Activated CD4-positive, alpha-beta memory T cell treated with anti-CD3 and anti-CD28 coated beads for 36 hours (primary cell): ENCODE data around the gene SLC7A7. TPM values are rescaled to one million over a fixed set of nuclear protein-coding genes. Genes with fewer than 3 reads are reported as not detected.
A peak's percentile ranks its signal among the peaks of the same experiment; 100 is the strongest.

ENCODE experiments used
- CTCF ChIA-PET: fragments of 350-600 bp; sonication (Branson Sonifier 250); formaldehyde crosslinking; loops from one replicate; lab custom pipeline; 2021; ENCODE audit warnings: antibody characterized with exemption, inconsistent platforms; lab: Charles Lee
- POLR2A ChIA-PET: fragments of 350-600 bp; sonication (Branson Sonifier 250); formaldehyde crosslinking; loops from one replicate; lab custom pipeline; 2021; ENCODE audit warnings: antibody characterized with exemption; lab: Charles Lee
- DNase-seq: peaks from one replicate; pipeline ENCODE4 v3.0.0-alpha.2; 2020
- H3K27ac Mint-ChIP-seq: one replicate; pipeline ENCODE4 v1.8.0; 2021; ENCODE audit warnings: mixed read lengths
- H3K27me3 Mint-ChIP-seq: one replicate; pipeline ENCODE4 v1.8.0; 2021; ENCODE audit warnings: mixed read lengths
- H3K36me3 Mint-ChIP-seq: one replicate; pipeline ENCODE4 v1.8.0; 2021; ENCODE audit warnings: mixed read lengths
- H3K4me1 Mint-ChIP-seq: one replicate; pipeline ENCODE4 v1.8.0; 2021; ENCODE audit warnings: low read depth, mixed read lengths
- H3K4me3 Mint-ChIP-seq: one replicate; pipeline ENCODE4 v1.8.0; 2021; ENCODE audit warnings: mild to moderate bottlenecking, mixed read lengths
- H3K9me3 Mint-ChIP-seq: one replicate; pipeline ENCODE4 v1.8.0; 2021; ENCODE audit warnings: mixed read lengths
- intact Hi-C: fragments of 100-400 bp; cut with micrococcal nuclease; formaldehyde crosslinking; loops from one replicate; pipeline ENCODE4 v1.15.1; 2023
- total RNA-seq, 2 experiments: library from RNA; stranded (reverse); gene quantifications; one replicate each; pipeline ENCODE4 v1.2.3, GENCODE V29; 2021

The SLC7A7 gene
- total RNA-seq, 2 experiments from 2014 or later, result 0.10 to 0.34 TPM

GRCh38 chr14:22842211-22843122 lies 27.2 kb upstream of the SLC7A7 start:
- POLR2A ChIA-PET, result no interaction called here
- H3K27me3 Mint-ChIP-seq, result peaks cover 14% of the 10 kb centered on the region
- no peaks in the 10 kb centered on the region for H3K9me3 Mint-ChIP-seq
- no peak overlapping the region for H3K27ac Mint-ChIP-seq
- no peak overlapping the region for H3K4me3 Mint-ChIP-seq
- H3K4me1 Mint-ChIP-seq, result peaks cover 3% of the 10 kb centered on the region
- no peak for DNase-seq
- intact Hi-C loops, result no loop called here
- no peaks in the 10 kb centered on the region for H3K36me3 Mint-ChIP-seq
- CTCF ChIA-PET, result interaction anchor here (0.9 to 1.7 kb wide), 5 partner anchors 8 to 216 kb away, joined by 3 to 5 read pairs (median 4); no protein-coding TSS in a partner anchor

- peaks cover 18% of the 10 kb centered on the region for H3K27me3 Mint-ChIP-seq
These were observed 26.5 kb upstream of the SLC7A7 start for GRCh38 chr14:22841769-22842168.

GRCh38 chr14:22841311-22841710 lies 26.1 kb upstream of the SLC7A7 start:
- Mint-ChIP-seq H3K4me1 (peaks cover 8% of the 10 kb centered on the region), H3K9me3 (no peaks in the 10 kb centered on the region), H3K27ac (no peak overlapping the region), H3K4me3 (no peak overlapping the region), H3K27me3 (peaks cover 18% of the 10 kb centered on the region), H3K36me3 (peaks cover 2% of the 10 kb centered on the region)
- no peak for DNase-seq
- CTCF ChIA-PET, result interaction anchor here (0.8 to 2.1 kb wide), 6 partner anchors 11 to 61 kb away, joined by 3 to 6 read pairs (median 3); partner anchors contain the start of gene MRPL52
- POLR2A ChIA-PET, result no interaction called here
- intact Hi-C loops, result no loop called here

More at GRCh38 chr14:22841769-22842168, 26.5 kb upstream of the SLC7A7 start:
- ChIA-PET CTCF (interaction anchor here (0.8 to 2.1 kb wide), 5 partner anchors 11 to 61 kb away, joined by 3 to 6 read pairs (median 3); partner anchors contain the start of gene MRPL52), POLR2A (no interaction called here)
- DNase-seq, result no peak
- Mint-ChIP-seq H3K4me1 (peaks cover 7% of the 10 kb centered on the region), H3K36me3 (peaks cover 2% of the 10 kb centered on the region), H3K27ac (no peak overlapping the region), H3K9me3 (no peaks in the 10 kb centered on the region), H3K4me3 (no peak overlapping the region)
- intact Hi-C loops, result no loop called here

DNA sequence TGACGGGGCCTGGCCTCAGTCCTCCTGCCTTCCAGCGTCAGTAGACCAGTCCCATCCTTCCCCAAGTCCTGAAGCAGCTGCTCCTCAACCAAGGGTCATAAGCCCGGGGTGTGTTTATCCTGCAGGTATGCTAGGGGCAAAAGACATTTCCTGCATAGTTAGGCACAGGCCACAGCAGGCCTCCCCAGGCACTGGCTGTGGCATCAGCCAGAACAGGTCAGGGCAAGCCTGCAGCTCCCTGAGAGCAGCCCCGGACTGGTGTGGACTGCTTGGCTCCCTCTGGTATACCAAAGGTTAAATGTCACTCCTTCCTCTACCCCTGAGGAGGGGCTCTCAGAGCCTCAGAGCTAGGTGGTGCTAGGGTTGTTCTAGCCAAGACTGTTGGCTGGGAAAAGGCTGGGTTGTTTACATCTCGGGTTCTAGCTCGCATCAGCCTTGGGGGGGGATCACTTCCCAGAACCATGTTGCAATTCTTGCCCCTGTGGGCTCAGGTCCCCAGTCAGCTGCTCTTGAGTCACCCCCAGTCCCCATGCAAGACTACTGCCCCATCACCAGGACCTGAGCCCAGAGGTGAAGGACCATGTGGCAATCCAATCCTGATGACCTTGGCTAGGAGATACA lies 24.0 kb upstream of the SLC7A7 start:
- H3K4me3 Mint-ChIP-seq, result no peak overlapping the region
- peaks cover 4% of the 10 kb centered on the region for H3K36me3 Mint-ChIP-seq
- ChIA-PET POLR2A (interaction anchor here (1.0 kb wide), 1 partner anchor 9 kb away, joined by 3 read pairs; no protein-coding TSS in a partner anchor), CTCF (interaction anchor here (0.6 to 3.4 kb wide), 8 partner anchors 9 to 86 kb away, joined by 3 to 19 read pairs (median 4); partner anchors contain the start of gene MRPL52)
- peaks cover 18% of the 10 kb centered on the region for H3K27me3 Mint-ChIP-seq
- intact Hi-C loops, result no loop called here
- no peaks in the 10 kb centered on the region for H3K9me3 Mint-ChIP-seq
- no peak overlapping the region for H3K27ac Mint-ChIP-seq
- peaks cover 9% of the 10 kb centered on the region for H3K4me1 Mint-ChIP-seq
- no peak for DNase-seq

- intact Hi-C loops, result no loop called here
- no peak for DNase-seq
- Mint-ChIP-seq H3K4me3 (no peak overlapping the region), H3K27me3 (peaks cover 18% of the 10 kb centered on the region), H3K9me3 (no peaks in the 10 kb centered on the region), H3K4me1 (peaks cover 9% of the 10 kb centered on the region), H3K36me3 (peaks cover 7% of the 10 kb centered on the region), H3K27ac (no peak overlapping the region)
- POLR2A ChIA-PET, result interaction anchor here (1.0 kb wide), 1 partner anchor 8 kb away, joined by 3 read pairs; no protein-coding TSS in a partner anchor
- CTCF ChIA-PET, result interaction anchor here (0.6 to 3.4 kb wide), 8 partner anchors 9 to 85 kb away, joined by 3 to 19 read pairs (median 3); partner anchors contain the start of gene MRPL52
These were observed 23.4 kb upstream of the SLC7A7 start for GRCh38 chr14:22838631-22839041.

DNA sequence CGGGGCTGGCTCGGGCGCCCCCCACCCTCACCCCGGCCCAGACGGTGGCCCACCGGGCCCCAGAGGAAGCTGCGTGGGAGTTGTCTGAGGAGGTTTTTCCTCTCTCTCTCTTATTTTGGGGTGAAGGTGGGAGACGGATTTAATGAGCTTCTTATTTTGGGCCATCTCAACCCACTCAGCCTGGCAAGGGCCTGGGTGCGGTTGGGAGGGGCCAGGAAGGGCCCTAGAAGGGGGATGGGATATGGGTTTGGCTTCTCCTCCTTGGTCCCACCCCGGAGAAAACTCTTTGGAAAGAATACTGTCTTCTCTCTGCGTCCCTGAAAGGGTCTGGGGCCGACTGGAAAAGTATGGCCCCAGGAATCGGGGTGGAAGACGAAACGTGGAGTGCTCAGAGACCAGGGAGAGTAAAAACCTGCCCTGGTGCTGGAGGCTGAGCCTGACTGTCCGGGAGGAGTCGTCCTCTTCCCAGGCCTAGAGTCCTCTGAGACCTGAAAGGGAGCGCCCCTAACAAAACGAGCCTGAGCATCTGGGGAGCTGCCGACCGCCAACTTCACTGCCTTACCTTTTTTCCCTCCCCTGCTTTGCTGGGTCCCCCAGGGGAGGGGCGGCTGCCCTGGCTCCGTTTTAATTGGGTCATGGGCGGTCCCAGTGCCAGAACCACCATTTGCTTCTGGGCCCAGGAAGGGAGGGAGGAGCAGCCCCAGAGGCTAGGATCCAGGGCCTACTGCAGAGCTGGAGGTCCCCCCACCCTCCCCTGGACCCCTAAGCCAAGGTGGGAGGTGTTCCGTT lies 22.7 kb upstream of the SLC7A7 start:
- no peak overlapping the region for H3K4me3 Mint-ChIP-seq
- intact Hi-C loops, result no loop called here

GRCh38 chr14:22837114-22837749 lies 22.0 kb upstream of the SLC7A7 start:
- intact Hi-C loops, result no loop called here
- H3K9me3 Mint-ChIP-seq, result no peaks in the 10 kb centered on the region
- CTCF ChIA-PET, result interaction anchor here (2.0 to 3.4 kb wide), 3 partner anchors 14 to 267 kb away, joined by 8 to 19 read pairs (median 11); no protein-coding TSS in a partner anchor
- H3K4me3 Mint-ChIP-seq, result peak overlapping the region; percentile 48
- H3K36me3 Mint-ChIP-seq, result peaks cover 10% of the 10 kb centered on the region
- H3K27ac Mint-ChIP-seq, result no peak overlapping the region
- POLR2A ChIA-PET, result interaction anchor here (1.4 kb wide), 1 partner anchor 287 kb away, joined by 3 read pairs; no protein-coding TSS in a partner anchor
- H3K4me1 Mint-ChIP-seq, result peaks cover 9% of the 10 kb centered on the region
- peaks cover 18% of the 10 kb centered on the region for H3K27me3 Mint-ChIP-seq
- DNase-seq, result no peak

More for the DNA sequence above, 22.7 kb upstream of the SLC7A7 start:
- no peak for DNase-seq
- H3K27ac Mint-ChIP-seq, result no peak overlapping the region
- ChIA-PET POLR2A (interaction anchor here (0.6 to 1.4 kb wide), 3 partner anchors 8 to 288 kb away, joined by 3 to 4 read pairs (median 3); no protein-coding TSS in a partner anchor), CTCF (interaction anchor here (1.0 to 3.4 kb wide), 6 partner anchors 13 to 268 kb away, joined by 3 to 19 read pairs (median 6); no protein-coding TSS in a partner anchor)
- H3K27me3 Mint-ChIP-seq, result peaks cover 18% of the 10 kb centered on the region
- no peaks in the 10 kb centered on the region for H3K9me3 Mint-ChIP-seq
- peaks cover 9% of the 10 kb centered on the region for H3K4me1 Mint-ChIP-seq
- peaks cover 10% of the 10 kb centered on the region for H3K36me3 Mint-ChIP-seq

DNA sequence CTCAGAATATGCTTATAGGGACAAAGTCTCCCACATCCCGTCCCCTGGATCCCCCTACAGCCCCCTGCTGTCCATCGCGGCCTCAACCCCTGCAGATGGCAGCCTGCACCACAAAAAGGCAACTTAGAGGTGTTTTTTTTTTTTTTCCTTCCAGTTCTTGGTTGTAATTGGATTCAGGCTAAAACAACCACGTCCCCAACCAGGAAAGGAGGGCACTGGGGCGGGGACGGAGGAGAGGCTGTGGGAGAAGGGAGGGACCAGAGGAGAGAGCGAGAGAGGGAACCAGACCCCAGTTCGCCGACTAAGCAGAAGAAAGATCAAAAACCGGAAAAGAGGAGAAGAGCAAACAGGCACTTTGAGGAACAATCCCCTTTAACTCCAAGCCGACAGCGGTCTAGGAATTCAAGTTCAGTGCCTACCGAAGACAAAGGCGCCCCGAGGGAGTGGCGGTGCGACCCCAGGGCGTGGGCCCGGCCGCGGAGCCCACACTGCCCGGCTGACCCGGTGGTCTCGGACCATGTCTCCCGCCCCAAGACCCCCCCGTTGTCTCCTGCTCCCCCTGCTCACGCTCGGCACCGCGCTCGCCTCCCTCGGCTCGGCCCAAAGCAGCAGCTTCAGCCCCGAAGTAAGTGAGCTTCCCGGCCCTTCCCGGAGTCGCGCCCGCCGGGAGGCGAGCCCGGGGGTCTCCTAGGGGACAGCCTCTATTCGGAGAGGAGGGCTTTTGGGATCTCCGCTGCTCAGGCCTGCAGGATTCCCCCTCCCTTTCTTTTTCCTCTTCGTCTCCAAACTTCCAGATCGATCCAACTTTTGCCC lies 21.3 kb upstream of the SLC7A7 start, which contains the start of gene MMP14:
MMP14 (plus strand) TSS at position 285 of the 813 bp plus-strand sequence; CDS start at position 518, 233 bp downstream.
- POLR2A ChIA-PET, result interaction anchor here (1.4 kb wide), 1 partner anchor 287 kb away, joined by 3 read pairs; no protein-coding TSS in a partner anchor
- Mint-ChIP-seq H3K27ac (no peak within 1 kb of the TSS), H3K9me3 (no peaks in the 10 kb centered on the region), H3K4me3 (peak within 1 kb of the TSS; percentile 48), H3K36me3 (peaks cover 14% of the 10 kb centered on the region), H3K27me3 (peaks cover 18% of the 10 kb centered on the region), H3K4me1 (peaks cover 12% of the 10 kb centered on the region)
- intact Hi-C loops, result no loop called here
- DNase-seq, result no peak
- CTCF ChIA-PET, result interaction anchor here (2.0 to 3.4 kb wide), 3 partner anchors 13 to 266 kb away, joined by 8 to 19 read pairs (median 11); no protein-coding TSS in a partner anchor

GRCh38 chr14:22835505-22835904 lies 20.3 kb upstream of the SLC7A7 start:
- no peaks in the 10 kb centered on the region for H3K9me3 Mint-ChIP-seq
- H3K4me3 Mint-ChIP-seq, result no peak overlapping the region
- intact Hi-C loops, result no loop called here
- H3K36me3 Mint-ChIP-seq, result peaks cover 19% of the 10 kb centered on the region
- H3K4me1 Mint-ChIP-seq, result peaks cover 21% of the 10 kb centered on the region
- H3K27me3 Mint-ChIP-seq, result peaks cover 16% of the 10 kb centered on the region
- POLR2A ChIA-PET, result interaction anchor here (0.5 kb wide), 1 partner anchor 257 kb away, joined by 3 read pairs; no protein-coding TSS in a partner anchor
- no peak for DNase-seq
- no peak overlapping the region for H3K27ac Mint-ChIP-seq
- CTCF ChIA-PET, result interaction anchor here (0.8 to 3.9 kb wide), 4 partner anchors 13 to 69 kb away, joined by 3 to 21 read pairs (median 9); partner anchors contain the start of gene OXA1L
